Keratinocyte (primary cell): ENCODE data around the gene GJB4. TPM values are rescaled to one million over a fixed set of nuclear protein-coding genes. Genes with fewer than 3 reads are reported as not detected.

ENCODE experiments used
- DNase-seq: peaks from one replicate; pipeline ENCODE4 v3.0.0-alpha.2; 2011; ENCODE audit warnings: low read depth, missing footprints, low spot score
- FAIRE-seq: peaks from 2 replicates; lab custom pipeline; 2011; peaks lifted over from hg19 to GRCh38; lab: Jason Lieb, UNC
- H2AFZ ChIP-seq: 2 replicates; pipeline ENCODE4 v1.6.0; 2012; ENCODE audit warnings: low read length, control low read depth, inconsistent platforms; ENCODE audit not compliant: control insufficient read depth
- H3K27ac ChIP-seq: 2 replicates; pipeline ENCODE4 v1.5.1; 2011; ENCODE audit warnings: low read length; ENCODE audit not compliant: control insufficient read depth, insufficient read depth
- H3K27me3 ChIP-seq: 3 replicates; pipeline ENCODE4 v1.6.0; 2011; ENCODE audit warnings: low read length; ENCODE audit not compliant: control insufficient read depth, insufficient read depth; ENCODE audit errors: extremely low read depth
- H3K36me3 ChIP-seq, 2 experiments: 2 replicates in 1 of 2; 3 replicates in 1 of 2; pipeline ENCODE4 v1.5.1; 2011; ENCODE audit warnings: low read length in 2 of 2, mild to moderate bottlenecking in 1 of 2; ENCODE audit not compliant: control insufficient read depth in 2 of 2, insufficient read depth in 2 of 2; ENCODE audit errors: extremely low read depth in 1 of 2
- H3K4me1 ChIP-seq: 3 replicates; pipeline ENCODE4 v1.5.1; 2011; ENCODE audit warnings: low read length; ENCODE audit not compliant: control insufficient read depth, insufficient read depth; ENCODE audit errors: extremely low read depth
- H3K4me2 ChIP-seq: 3 replicates; pipeline ENCODE4 v1.6.0; 2011; ENCODE audit warnings: low read depth, low read length; ENCODE audit not compliant: control insufficient read depth, insufficient read depth; ENCODE audit errors: extremely low read depth
- H3K4me3 ChIP-seq, 3 experiments: fragments of 200-600 bp in 1 of 3; sonication (generic) in 1 of 3; 2 replicates in 2 of 3; 3 replicates in 1 of 3; pipeline ENCODE4 v1.5.1; 2011 to 2016; ENCODE audit warnings: low read length in 3 of 3, mild to moderate bottlenecking in 3 of 3, control low read depth in 2 of 3, inconsistent platforms in 1 of 3, low read depth in 1 of 3, mixed read lengths in 1 of 3, mixed run types in 1 of 3, moderate library complexity in 1 of 3; ENCODE audit not compliant: control insufficient read depth in 2 of 3, insufficient read depth in 2 of 3; ENCODE audit errors: extremely low read depth in 1 of 3
- H3K79me2 ChIP-seq: 2 replicates; pipeline ENCODE4 v1.6.0; 2012; ENCODE audit warnings: low read length; ENCODE audit not compliant: control insufficient read depth, insufficient read depth
- H3K9ac ChIP-seq: 3 replicates; pipeline ENCODE4 v1.6.0; 2011; ENCODE audit warnings: low read length; ENCODE audit not compliant: control insufficient read depth, insufficient read depth; ENCODE audit errors: extremely low read depth
- H3K9me1 ChIP-seq: 3 replicates; pipeline ENCODE4 v1.6.0; 2011; ENCODE audit warnings: low read length; ENCODE audit not compliant: control insufficient read depth, insufficient read depth; ENCODE audit errors: extremely low read depth
- H3K9me3 ChIP-seq: 2 replicates; pipeline ENCODE4 v1.5.1; 2012; ENCODE audit warnings: low read depth, low read length; ENCODE audit not compliant: control insufficient read depth
- H4K20me1 ChIP-seq: 3 replicates; pipeline ENCODE4 v1.6.0; 2011; ENCODE audit warnings: low read length; ENCODE audit not compliant: control insufficient read depth, insufficient read depth; ENCODE audit errors: extremely low read depth
- CTCF ChIP-seq, 3 experiments: IDR thresholded peaks in 1 of 3; conservative IDR thresholded peaks in 1 of 3; optimal IDR thresholded peaks in 1 of 3; 2 replicates in 2 of 3; 3 replicates in 1 of 3; pipeline versions ENCODE3 to v1.5.1; 2011; ENCODE audit warnings: low read length in 3 of 3, mild to moderate bottlenecking in 3 of 3, moderate library complexity in 2 of 3, control low read depth in 1 of 3, inconsistent platforms in 1 of 3; ENCODE audit not compliant: insufficient read depth in 2 of 3; ENCODE audit errors: extremely low read depth in 1 of 3
- EZH2 ChIP-seq: IDR thresholded peaks from one replicate; pipeline ENCODE4 v1.6.1; 2012; ENCODE audit warnings: inconsistent platforms, mild to moderate bottlenecking, low read length, moderate library complexity
- dilution Hi-C: fragments of 300-500 bp; cut with MboI; formaldehyde crosslinking; loops from one replicate; pipeline ENCODE4 v1.7.0; 2020; ENCODE audit warnings: low sequenced_read_pairs; ENCODE audit not compliant: extremely low pct_ligation_motif_present
- polyA plus RNA-seq, 5 experiments: library from polyadenylated mRNA; depleted of rRNA in 3 of 5; stranded (reverse) in 3 of 5; stranded (forward) in 1 of 5; unstranded in 1 of 5; fragments of >200 nt; gene quantifications; 1 replicate in 1 of 5; 2 replicates in 3 of 5; 3 replicates in 1 of 5; pipeline versions ENCODE4 v1.2.1 to v1.2.3, GENCODE V29; 2011 to 2012; ENCODE audit warnings: missing spikeins in 2 of 5, low read depth in 1 of 5, low replicate concordance in 1 of 5

GJB4 gene
- polyA plus RNA-seq, 1 donor (not counting 4 experiments of a cell fraction or from before 2014, with no cell fraction given): 18.1 TPM

GRCh38 chr1:34713443-34713842, 46.1 kb upstream of the GJB4 start:
- H3K27ac ChIP-seq: no peak overlapping the region
- no peaks in the 10 kb centered on the region for H4K20me1 ChIP-seq
- dilution Hi-C loops: no loop called here
- no peaks in the 10 kb centered on the region for H3K27me3 ChIP-seq
- no peak overlapping the region for H2AFZ ChIP-seq
- H3K9ac ChIP-seq: no peak overlapping the region
- H3K36me3 ChIP-seq: no peaks in the 10 kb centered on the region
- TF ChIP-seq CTCF (optimal IDR thresholded peaks at IDR 0.05 in 1 of 3, IDR thresholded peaks at IDR 0.05 in 1 of 3, conservative IDR thresholded peaks at IDR 0.05 in 1 of 3; ENCODE audit: extremely low read depth in 1 of 3, insufficient read depth in 2 of 3, low read length in 3 of 3): no peak
- no peak for TF ChIP-seq EZH2
- FAIRE-seq: no peak
- no peak for DNase-seq
- no peak overlapping the region for H3K4me2 ChIP-seq
- H3K79me2 ChIP-seq: no peaks in the 10 kb centered on the region
- H3K4me1 ChIP-seq: no peaks in the 10 kb centered on the region
- H3K9me3 ChIP-seq: no peaks in the 10 kb centered on the region
- H3K9me1 ChIP-seq: no peaks in the 10 kb centered on the region
- H3K4me3 ChIP-seq: no peak overlapping the region

GRCh38 chr1:34714386-34714785, 45.2 kb upstream of the GJB4 start:
- FAIRE-seq (no peak), DNase-seq (no peak)
- H3K4me1 ChIP-seq: no peaks in the 10 kb centered on the region
- no peak overlapping the region for H3K27ac ChIP-seq
- no peaks in the 10 kb centered on the region for H4K20me1 ChIP-seq
- H3K9me1 ChIP-seq: no peaks in the 10 kb centered on the region
- H3K4me2 ChIP-seq: no peak overlapping the region
- H2AFZ ChIP-seq: no peak overlapping the region
- H3K79me2 ChIP-seq: no peaks in the 10 kb centered on the region
- H3K36me3 ChIP-seq: no peaks in the 10 kb centered on the region
- no peak for TF ChIP-seq CTCF (optimal IDR thresholded peaks at IDR 0.05 in 1 of 3, IDR thresholded peaks at IDR 0.05 in 1 of 3, conservative IDR thresholded peaks at IDR 0.05 in 1 of 3; ENCODE audit: extremely low read depth in 1 of 3, insufficient read depth in 2 of 3, low read length in 3 of 3)
- TF ChIP-seq EZH2: no peak
- no peaks in the 10 kb centered on the region for H3K9me3 ChIP-seq
- H3K4me3 ChIP-seq: no peak overlapping the region
- H3K9ac ChIP-seq: no peak overlapping the region
- H3K27me3 ChIP-seq: no peaks in the 10 kb centered on the region
- dilution Hi-C loops: no loop called here
